Left ventricle myocardium inferior (tissue), 1 donor: ENCODE measurements around the gene ZNF74. TPM values are rescaled to one million over a fixed set of nuclear protein-coding genes. Genes with fewer than 3 reads are reported as not detected.

Experiments
- DNase-seq: peaks from one replicate; pipeline ENCODE4 v3.0.0-alpha.2; 2020
- H3K27ac ChIP-seq: fragments of 200-600 bp; replicated peaks from 2 replicates; pipeline ENCODE4 v1.8.0; 2021
- H3K27me3 ChIP-seq: fragments of 200-600 bp; 2 replicates; pipeline ENCODE4 v1.8.0; 2021; ENCODE audit warnings: low read depth
- H3K36me3 ChIP-seq: fragments of 200-600 bp; 2 replicates; pipeline ENCODE4 v1.8.0; 2021
- H3K4me1 ChIP-seq: fragments of 200-600 bp; 2 replicates; pipeline ENCODE4 v1.8.0; 2021
- H3K4me3 ChIP-seq: fragments of 200-600 bp; 2 replicates; pipeline ENCODE4 v1.8.0; 2021; ENCODE audit warnings: mild to moderate bottlenecking, moderate library complexity
- H3K9me3 ChIP-seq: fragments of 200-600 bp; replicated peaks from 2 replicates; pipeline ENCODE4 v1.8.0; 2021
- intact Hi-C: fragments of 100-400 bp; cut with micrococcal nuclease; formaldehyde crosslinking; loops from one replicate; pipeline ENCODE4 v1.11.0; 2022
- total RNA-seq: library from RNA; stranded (reverse); fragmentation: NEBNext Ultra II Directional; extraction: Animal tissue kit (Norgen Biotek cat#: 25700); gene quantifications from one replicate; pipeline ENCODE4 v1.2.1, GENCODE V29; 2021
- TF ChIP-seq, protein P1 (sequence below): fragments of 200-600 bp; IDR thresholded peaks from 2 replicates; pipeline ENCODE4 v1.8.0; 2021; ENCODE audit warnings: antibody characterized with exemption, mild to moderate bottlenecking, borderline replicate concordance
- donor health status: DM: no; HTN: yes; CAD: no; lungs with severe emphysema.

ZNF74 gene
- total RNA-seq, 1 donor from 2014 or later, result 5.0 TPM

DNA sequence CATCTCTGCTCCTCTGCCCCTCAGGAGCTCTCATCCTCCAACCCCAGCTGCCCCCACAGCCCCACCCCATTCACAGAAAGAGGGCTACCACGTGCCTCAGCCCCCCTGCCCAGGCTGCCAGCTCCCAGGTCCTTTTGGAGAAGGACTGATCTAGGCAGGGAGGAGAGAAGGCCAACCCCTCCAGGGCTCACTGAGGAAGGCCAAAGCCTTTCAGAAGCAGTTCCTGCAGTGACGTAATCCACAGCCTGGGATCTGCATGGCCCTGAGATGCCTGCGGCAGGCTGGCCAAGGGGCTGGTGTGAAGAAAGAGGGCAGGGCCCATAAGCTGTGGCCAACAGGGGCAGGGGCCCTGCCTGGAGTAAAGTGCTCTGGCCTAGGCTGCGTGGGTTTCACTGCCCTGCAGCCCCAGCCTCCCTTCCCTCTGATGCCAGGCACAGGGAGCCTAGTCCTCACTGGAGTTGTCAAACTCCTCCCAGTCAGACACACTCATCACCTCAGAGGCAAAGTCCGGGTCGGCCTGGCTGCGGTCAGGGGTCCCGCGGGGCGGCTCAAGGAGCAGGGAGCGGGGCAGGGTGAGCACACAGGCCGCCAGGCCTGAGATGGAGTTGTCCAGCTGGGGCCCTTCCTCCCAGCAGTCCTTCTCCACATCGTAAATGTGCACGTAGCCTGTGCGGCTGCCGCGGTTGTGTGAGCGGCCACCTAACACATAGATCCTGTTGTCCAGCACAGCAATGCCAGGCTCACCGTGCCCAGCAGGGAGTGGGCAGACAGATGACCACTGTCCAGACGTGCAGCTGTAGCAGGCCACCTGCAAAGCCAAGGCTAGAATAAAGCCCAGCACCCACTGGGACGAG is 47.9 kb downstream of the ZNF74 start:
- Histone ChIP-seq H3K27me3 (peaks cover 6% of the 10 kb centered on the region), H3K9me3 (no peaks in the 10 kb centered on the region), H3K27ac (peak overlapping the region; percentile 8), H3K4me1 (peaks cover 20% of the 10 kb centered on the region), H3K36me3 (peaks cover 44% of the 10 kb centered on the region), H3K4me3 (no peak overlapping the region)
- TF ChIP-seq, protein P1, sequence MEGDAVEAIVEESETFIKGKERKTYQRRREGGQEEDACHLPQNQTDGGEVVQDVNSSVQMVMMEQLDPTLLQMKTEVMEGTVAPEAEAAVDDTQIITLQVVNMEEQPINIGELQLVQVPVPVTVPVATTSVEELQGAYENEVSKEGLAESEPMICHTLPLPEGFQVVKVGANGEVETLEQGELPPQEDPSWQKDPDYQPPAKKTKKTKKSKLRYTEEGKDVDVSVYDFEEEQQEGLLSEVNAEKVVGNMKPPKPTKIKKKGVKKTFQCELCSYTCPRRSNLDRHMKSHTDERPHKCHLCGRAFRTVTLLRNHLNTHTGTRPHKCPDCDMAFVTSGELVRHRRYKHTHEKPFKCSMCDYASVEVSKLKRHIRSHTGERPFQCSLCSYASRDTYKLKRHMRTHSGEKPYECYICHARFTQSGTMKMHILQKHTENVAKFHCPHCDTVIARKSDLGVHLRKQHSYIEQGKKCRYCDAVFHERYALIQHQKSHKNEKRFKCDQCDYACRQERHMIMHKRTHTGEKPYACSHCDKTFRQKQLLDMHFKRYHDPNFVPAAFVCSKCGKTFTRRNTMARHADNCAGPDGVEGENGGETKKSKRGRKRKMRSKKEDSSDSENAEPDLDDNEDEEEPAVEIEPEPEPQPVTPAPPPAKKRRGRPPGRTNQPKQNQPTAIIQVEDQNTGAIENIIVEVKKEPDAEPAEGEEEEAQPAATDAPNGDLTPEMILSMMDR, result no peak
- intact Hi-C loops, result no loop called here
- no peak for DNase-seq

- Histone ChIP-seq H3K4me3 (no peak overlapping the region), H3K27ac (no peak overlapping the region), H3K9me3 (no peaks in the 10 kb centered on the region), H3K4me1 (peaks cover 13% of the 10 kb centered on the region), H3K36me3 (peaks cover 44% of the 10 kb centered on the region), H3K27me3 (no peaks in the 10 kb centered on the region)
- intact Hi-C loops, result no loop called here
- TF ChIP-seq, protein P1, result no peak
- no peak for DNase-seq
Observed at GRCh38 chr22:20442485-20443284, 48.7 kb downstream of the ZNF74 start.

- DNase-seq, result no peak
- no peaks in the 10 kb centered on the region for H3K27me3 ChIP-seq
- intact Hi-C loops, result no loop called here
- H3K4me3 ChIP-seq, result no peak overlapping the region
- H3K36me3 ChIP-seq, result peaks cover 44% of the 10 kb centered on the region
- no peaks in the 10 kb centered on the region for H3K4me1 ChIP-seq
- TF ChIP-seq, protein P1, result no peak
- H3K27ac ChIP-seq, result no peak overlapping the region
- no peaks in the 10 kb centered on the region for H3K9me3 ChIP-seq
Observed at GRCh38 chr22:20444325-20444724, 50.4 kb downstream of the ZNF74 start.

DNA sequence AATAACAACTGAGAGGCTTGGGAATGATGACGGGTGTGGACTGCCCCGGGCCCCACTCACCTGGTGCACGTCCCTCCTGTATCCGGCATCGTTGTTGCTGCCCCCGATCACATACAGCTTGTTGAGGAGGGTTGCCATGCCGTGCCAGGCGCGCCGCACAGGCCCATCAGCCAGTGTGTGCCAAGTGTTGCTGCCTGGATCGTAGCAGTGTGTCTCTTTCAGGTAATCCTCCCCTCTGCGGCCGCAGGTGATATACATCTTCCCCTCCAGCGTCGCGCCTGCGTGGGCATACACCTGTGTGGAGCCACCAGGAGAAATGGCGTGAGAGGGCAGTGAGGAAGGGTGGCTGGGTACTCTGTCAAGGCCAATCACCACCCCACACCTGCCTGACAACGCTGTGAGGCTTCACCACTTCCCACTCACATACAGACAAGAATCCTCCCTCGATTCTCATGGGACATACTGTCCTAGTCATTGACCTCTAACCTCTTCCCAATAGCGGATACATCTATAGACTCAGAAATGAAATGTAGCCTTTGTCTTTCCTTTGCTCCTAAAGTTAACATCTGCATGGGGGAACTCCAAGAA is 52.5 kb downstream of the ZNF74 start:
- Histone ChIP-seq H3K4me1 (no peaks in the 10 kb centered on the region), H3K4me3 (no peak overlapping the region), H3K36me3 (peaks cover 49% of the 10 kb centered on the region), H3K27me3 (no peaks in the 10 kb centered on the region), H3K9me3 (no peaks in the 10 kb centered on the region), H3K27ac (no peak overlapping the region)
- TF ChIP-seq, protein P1, result no peak
- intact Hi-C loops, result no loop called here
- DNase-seq, result peak; percentile 7

DNA sequence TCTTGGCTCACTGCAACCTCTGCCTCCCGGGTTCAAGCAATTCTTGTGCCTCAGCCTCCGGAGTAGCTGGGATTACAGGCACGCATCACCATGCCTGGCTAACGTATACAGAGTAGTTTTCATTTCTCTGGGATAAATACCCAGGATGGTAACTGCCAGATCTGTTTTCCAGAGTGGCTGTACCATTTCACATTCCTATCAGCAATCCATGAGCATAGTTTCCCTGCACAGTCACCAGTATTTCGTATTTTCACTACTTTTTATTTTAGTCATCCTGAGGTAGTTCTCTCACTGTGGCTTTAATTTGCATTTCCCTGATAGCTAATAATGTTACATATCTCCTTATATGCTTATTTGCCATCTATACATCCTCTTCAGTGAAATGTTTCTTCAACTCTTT is 54.7 kb downstream of the ZNF74 start:
- TF ChIP-seq, protein P1, result no peak
- intact Hi-C loops, result no loop called here
- H3K36me3 ChIP-seq, result peaks cover 44% of the 10 kb centered on the region

More for the DNA sequence above, 54.7 kb downstream of the ZNF74 start:
- Histone ChIP-seq H3K4me1 (no peaks in the 10 kb centered on the region), H3K4me3 (no peak overlapping the region), H3K9me3 (no peaks in the 10 kb centered on the region), H3K27ac (no peak overlapping the region), H3K27me3 (no peaks in the 10 kb centered on the region)
- no peak for DNase-seq
